HCT116 (cell line): ENCODE measurements around the gene ST3GAL6. TPM values are rescaled to one million over a fixed set of nuclear protein-coding genes. Genes with fewer than 3 reads are reported as not detected.

Experiments used
- ATAC-seq: fragments of 200-7000 bp; cut with Tn5 transposase; 2 replicates; pipeline ENCODE4 v1.9.1; 2020; ENCODE audit warnings: mild to moderate bottlenecking, moderate library complexity
- BruUV-seq: library from RNA; stranded (reverse); fragments of 400-500 nt; replicated peaks from 2 replicates; lab custom pipeline; 2021; lab: Mats Ljungman, UMichigan
- CTCF ChIA-PET: fragments of 300-600 bp; sonication (Branson Sonifier 250); formaldehyde crosslinking; loops from one replicate; lab custom pipeline; 2021; ENCODE audit warnings: antibody characterized with exemption; lab: Charles Lee
- POLR2A ChIA-PET: fragments of 300-600, 350-600 bp; sonication (Branson Sonifier 250); formaldehyde crosslinking; loops from one replicate; lab custom pipeline; 2021; ENCODE audit warnings: antibody characterized with exemption; lab: Charles Lee
- RAD21 ChIA-PET, 2 experiments: fragments of 300-600 bp; sonication (Branson Sonifier 250); formaldehyde crosslinking; loops; one replicate each; lab custom pipeline; 2023; ENCODE audit warnings: low total read pairs in 2 of 2; ENCODE audit not compliant: uncharacterized antibody in 2 of 2, unreplicated experiment in 2 of 2, low non-redundant PET in 1 of 2; lab: Charles Lee
- DNase-seq: peaks from one replicate; pipeline ENCODE4 v3.0.0-alpha.2; 2010; ENCODE audit warnings: low read depth, low spot score
- H2AFZ ChIP-seq: fragments of 200-600 bp; shearing (Covaris generic), sonication (generic); 2 replicates; pipeline ENCODE4 v1.6.1; 2017; ENCODE audit warnings: low read depth, mixed run types, mixed read lengths, antibody characterized with exemption, low read length; ENCODE audit not compliant: poor library complexity, severe bottlenecking
- H3K27ac ChIP-seq: 2 replicates; pipeline ENCODE4 v1.5.1; 2012; ENCODE audit warnings: low read depth, low read length
- H3K27me3 ChIP-seq: fragments of 200-600 bp; sonication (generic); 2 replicates; pipeline ENCODE4 v1.6.1; 2016; ENCODE audit warnings: mixed run types, low read length, mixed read lengths; ENCODE audit not compliant: insufficient read depth
- H3K36me3 ChIP-seq, 2 experiments: fragments of 200-500 bp in 1 of 2; fragments of 200-600 bp in 1 of 2; sonication (Bioruptor generic) in 1 of 2; sonication (generic) in 1 of 2; 2 replicates each; pipeline versions ENCODE4 v1.5.1 to v1.6.1; 2014 to 2016; ENCODE audit warnings: low read length in 2 of 2, inconsistent platforms in 1 of 2, mixed read lengths in 1 of 2, mixed run types in 1 of 2; ENCODE audit not compliant: insufficient read depth in 2 of 2, control insufficient read depth in 1 of 2
- H3K4me1 ChIP-seq, 2 experiments: fragments of 200-600 bp in 1 of 2; sonication (generic) in 1 of 2; 2 replicates each; pipeline versions ENCODE4 v1.5.1 to v1.6.1; 2012 to 2017; ENCODE audit warnings: low read length in 2 of 2, inconsistent platforms in 1 of 2, mild to moderate bottlenecking in 1 of 2, mixed read lengths in 1 of 2, mixed run types in 1 of 2, moderate library complexity in 1 of 2; ENCODE audit not compliant: insufficient read depth in 2 of 2, control insufficient read depth in 1 of 2
- H3K4me2 ChIP-seq: fragments of 200-600 bp; sonication (generic); 2 replicates; pipeline ENCODE4 v1.6.1; 2017; ENCODE audit warnings: mixed run types, low read length, mixed read lengths
- H3K4me3 ChIP-seq, 2 experiments: fragments of 200-600 bp in 1 of 2; sonication (generic) in 1 of 2; replicated peaks in 1 of 2; 2 replicates each; pipeline ENCODE4 v1.5.1; 2011 to 2016; ENCODE audit warnings: low read length in 2 of 2, control low read depth in 1 of 2, low read depth in 1 of 2, mild to moderate bottlenecking in 1 of 2, mixed read lengths in 1 of 2, mixed run types in 1 of 2
- H3K79me2 ChIP-seq: fragments of 200-600 bp; sonication (generic); 2 replicates; pipeline ENCODE4 v1.6.1; 2017; ENCODE audit warnings: mild to moderate bottlenecking, mixed run types, low read length, moderate library complexity, mixed read lengths; ENCODE audit not compliant: insufficient read depth
- H3K9ac ChIP-seq: fragments of 200-600 bp; sonication (generic); 2 replicates; pipeline ENCODE4 v1.6.1; 2016; ENCODE audit warnings: low read length, mixed read lengths
- H3K9me2 ChIP-seq: fragments of 200-600 bp; sonication (generic), shearing (Covaris generic); 2 replicates; pipeline ENCODE4 v1.6.1; 2017; ENCODE audit warnings: mixed run types, mild to moderate bottlenecking, moderate library complexity; ENCODE audit not compliant: insufficient read depth
- H3K9me3 ChIP-seq, 2 experiments: fragments of 200-500 bp in 1 of 2; fragments of 200-600 bp in 1 of 2; sonication (Bioruptor generic) in 1 of 2; sonication (generic) in 1 of 2; 2 replicates each; pipeline ENCODE4 v1.6.1; 2014 to 2017; ENCODE audit warnings: low read length in 2 of 2, mixed read lengths in 2 of 2, inconsistent platforms in 1 of 2, low read depth in 1 of 2, mild to moderate bottlenecking in 1 of 2, mixed run types in 1 of 2, moderate library complexity in 1 of 2; ENCODE audit not compliant: control insufficient read depth in 1 of 2, insufficient read depth in 1 of 2
- H4K20me1 ChIP-seq: fragments of 200-600 bp; sonication (generic), shearing (Covaris generic); 2 replicates; pipeline ENCODE4 v1.6.1; 2017; ENCODE audit warnings: mixed run types, mild to moderate bottlenecking, moderate library complexity; ENCODE audit not compliant: insufficient read depth
- CEBPB ChIP-seq: IDR thresholded peaks from 2 replicates; pipeline ENCODE4 v1.6.1; 2012; ENCODE audit warnings: low read depth
- CTCF ChIP-seq, 3 experiments: fragments of 200-600 bp in 1 of 3; sonication (generic) in 1 of 3; IDR thresholded peaks in 2 of 3; conservative IDR thresholded peaks in 1 of 3; 2 replicates each; pipeline ENCODE4 v1.5.1; 2012 to 2017; ENCODE audit warnings: low read depth in 2 of 3, low read length in 2 of 3, antibody characterized with exemption in 1 of 3, borderline replicate concordance in 1 of 3, control low read depth in 1 of 3, mild to moderate bottlenecking in 1 of 3, mixed read lengths in 1 of 3, mixed run types in 1 of 3, moderate library complexity in 1 of 3; ENCODE audit not compliant: insufficient read depth in 1 of 3
- EGR1 ChIP-seq: IDR thresholded peaks from 2 replicates; pipeline ENCODE4 v1.6.1; 2012; ENCODE audit warnings: low read depth
- ELF1 ChIP-seq: IDR thresholded peaks from 2 replicates; pipeline ENCODE4 v1.6.1; 2012; ENCODE audit warnings: low read depth, borderline replicate concordance
- EZH2 ChIP-seq: fragments of 200-600 bp; sonication (generic); IDR thresholded peaks from 2 replicates; pipeline ENCODE4 v1.6.1; 2017; ENCODE audit warnings: antibody characterized with exemption, mixed run types
- EZH2phosphoT487 ChIP-seq: fragments of 200-600 bp; IDR thresholded peaks from 2 replicates; pipeline ENCODE4 v1.6.1; 2018; ENCODE audit warnings: antibody characterized with exemption, borderline replicate concordance
- FOSL1 ChIP-seq: IDR thresholded peaks from 2 replicates; pipeline ENCODE4 v1.6.1; 2012; ENCODE audit warnings: low read depth
- REST ChIP-seq: IDR thresholded peaks from 2 replicates; pipeline ENCODE4 v1.6.1; 2012; ENCODE audit warnings: low read depth
- ZNF274 ChIP-seq: fragments of 200-500 bp; sonication (Bioruptor generic); IDR thresholded peaks from 2 replicates; pipeline ENCODE4 v1.6.1; 2014; ENCODE audit warnings: mild to moderate bottlenecking, low read depth, low read length, inconsistent platforms
- intact Hi-C: fragments of 100-400 bp; cut with micrococcal nuclease; formaldehyde crosslinking; loops from 2 replicates; pipeline ENCODE4 v1.10.0; 2022
- total RNA-seq: library from RNA; stranded (reverse); gene quantifications from one replicate; pipeline ENCODE4 v1.2.1, GENCODE V29; 2021; ENCODE audit not compliant: unreplicated experiment
- TF ChIP-seq, protein P1 (sequence below): IDR thresholded peaks from 2 replicates; pipeline ENCODE4 v1.6.1; 2012

Gene ST3GAL6
- total RNA-seq, 1 experiment from 2014 or later: 10.6 TPM

- no peak for TF ChIP-seq EZH2phosphoT487
These were observed 54.5 kb downstream of the ST3GAL6 start (continued) for GRCh38 chr3:98817547-98818041.

DNA sequence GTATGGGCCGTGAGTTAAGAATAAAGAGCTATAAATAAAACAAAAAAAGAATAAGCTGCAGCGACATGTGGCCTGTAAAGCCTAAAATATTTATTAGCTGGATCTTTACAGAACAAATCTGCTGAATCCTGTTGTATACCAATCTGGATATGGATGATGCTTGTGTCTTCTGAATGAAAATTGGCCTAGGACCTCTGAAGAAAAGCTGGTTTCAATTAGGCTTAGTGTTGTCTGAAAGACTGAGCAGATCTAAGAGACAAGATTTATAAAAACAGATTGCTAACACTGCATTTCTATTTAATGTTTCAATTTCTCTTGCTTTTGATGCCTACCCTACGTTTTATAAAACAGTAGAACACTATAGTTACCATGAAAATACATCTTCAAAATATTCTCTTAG lies 57.9 kb downstream of the ST3GAL6 start:
- Histone ChIP-seq H2AFZ (no peak overlapping the region), H4K20me1 (peaks cover 10% of the 10 kb centered on the region), H3K4me3 (no peak overlapping the region), H3K9me2 (no peaks in the 10 kb centered on the region), H3K4me2 (no peak overlapping the region), H3K36me3 (peaks cover 46 to 81% of the 10 kb centered on the region in 2 experiments), H3K4me1 (peaks cover 0 to 16% of the 10 kb centered on the region in 2 experiments; a peak in 2 of 4 replicates), H3K9ac (no peak overlapping the region), H3K27me3 (no peaks in the 10 kb centered on the region), H3K27ac (no peak overlapping the region), H3K79me2 (peaks cover 88% of the 10 kb centered on the region), H3K9me3 (no peaks in the 10 kb centered on the region)
- ChIA-PET CTCF (interaction anchor here (0.8 kb wide), 1 partner anchor 219 kb away, joined by 3 read pairs; no protein-coding TSS in a partner anchor), POLR2A (no interaction called here), RAD21 (no interaction called here)
- DNase-seq (no peak), ATAC-seq (no peak)
- intact Hi-C loops: loop anchor here (10.0 kb wide), 1 partner anchor 284 kb away; no protein-coding TSS in a partner anchor
- TSS peak; percentile 1 for BruUV-seq
- TF ChIP-seq FOSL1 (no peak), CEBPB (no peak), ZNF274 (no peak)

DNA sequence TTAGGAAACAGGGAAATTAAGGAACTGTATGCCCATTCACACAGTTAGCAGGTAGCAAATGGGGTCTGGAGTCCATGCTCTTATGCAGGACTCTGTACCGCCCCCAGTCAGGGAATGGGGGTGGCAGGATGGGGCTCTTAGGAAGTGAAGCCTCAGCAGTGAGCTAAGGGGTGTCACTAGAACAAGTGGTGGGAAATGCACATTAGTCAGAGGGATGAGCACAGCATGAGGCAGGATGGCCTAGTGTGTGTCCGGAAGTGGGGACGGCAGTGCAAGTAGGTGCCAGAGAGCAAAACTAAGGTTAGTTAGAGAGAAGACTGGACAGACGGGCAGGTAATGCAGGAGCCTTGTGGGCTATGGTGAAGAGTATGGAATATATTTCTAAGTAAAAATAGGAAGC lies 60.7 kb downstream of the ST3GAL6 start:
- POLR2A ChIA-PET: no interaction called here
- TSS peak; percentile 0 for BruUV-seq
- no peak overlapping the region for H3K4me2 ChIP-seq
- peak overlapping the region; percentile 35 for H3K27ac ChIP-seq
- H2AFZ ChIP-seq: no peak overlapping the region
- peak; percentile 22 for ATAC-seq
- H3K36me3 ChIP-seq: peaks cover 33 to 68% of the 10 kb centered on the region in 2 experiments
- no peak for TF ChIP-seq EZH2
- no peak for TF ChIP-seq REST
- TF ChIP-seq ZNF274: no peak
- TF ChIP-seq CTCF (IDR thresholded peaks at IDR 0.05 in 2 of 3, conservative IDR thresholded peaks at IDR 0.05 in 1 of 3; ENCODE audit: borderline replicate concordance in 1 of 3, insufficient read depth in 1 of 3, low read depth in 2 of 3, low read length in 2 of 3): no peak
- TF ChIP-seq EGR1: no peak
- TF ChIP-seq, protein P1, sequence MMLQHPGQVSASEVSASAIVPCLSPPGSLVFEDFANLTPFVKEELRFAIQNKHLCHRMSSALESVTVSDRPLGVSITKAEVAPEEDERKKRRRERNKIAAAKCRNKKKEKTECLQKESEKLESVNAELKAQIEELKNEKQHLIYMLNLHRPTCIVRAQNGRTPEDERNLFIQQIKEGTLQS: no peak
- TF ChIP-seq ELF1: no peak
- TF ChIP-seq, all 23 proteins: peak for 0
- Histone ChIP-seq H3K4me3 (no peak overlapping the region), H3K9me3 (no peaks in the 10 kb centered on the region), H3K9ac (no peak overlapping the region), H3K27me3 (no peaks in the 10 kb centered on the region), H3K9me2 (no peaks in the 10 kb centered on the region), H3K79me2 (peaks cover 91% of the 10 kb centered on the region), H4K20me1 (peaks cover 17% of the 10 kb centered on the region), H3K4me1 (peaks cover 4 to 28% of the 10 kb centered on the region in 2 experiments; a peak in 2 of 4 replicates)
- no peak for DNase-seq
- ChIA-PET CTCF (interaction anchor here (0.6 to 2.3 kb wide), 10 partner anchors 171 to 258 kb away, joined by 3 to 10 read pairs (median 4); partner anchors contain the start of gene CPOX), RAD21 (no interaction called here)
- intact Hi-C loops: loop anchor here (1.0 to 10.0 kb wide), 2 partner anchors 250 to 281 kb away; no protein-coding TSS in a partner anchor
